Spinal cord (tissue), 10 donors: ENCODE data around the gene ATP6V1B1. TPM values are rescaled to one million over a fixed set of nuclear protein-coding genes. Genes with fewer than 3 reads are reported as not detected.

Experiments used
- DNase-seq, 6 donors: peaks; one replicate each; pipeline versions ENCODE4 v3.0.0 to v3.0.0-alpha.2; 2013 to 2015; ENCODE audit warnings: low spot score in 6 of 6, low read depth in 4 of 6
- H3K27ac ChIP-seq: one replicate; pipeline ENCODE4 v1.5.1; 2013; ENCODE audit warnings: low read depth, low read length, control low read depth
- H3K27me3 ChIP-seq: one replicate; pipeline ENCODE4 v1.6.1; 2013; ENCODE audit warnings: low read length; ENCODE audit not compliant: control insufficient read depth, insufficient read depth
- H3K36me3 ChIP-seq: one replicate; pipeline ENCODE4 v1.6.1; 2013; ENCODE audit warnings: low read length; ENCODE audit not compliant: control insufficient read depth, insufficient read depth
- H3K4me1 ChIP-seq: one replicate; pipeline ENCODE4 v1.6.1; 2013; ENCODE audit warnings: low read length; ENCODE audit not compliant: control insufficient read depth, insufficient read depth
- H3K4me3 ChIP-seq: one replicate; pipeline ENCODE4 v1.5.1; 2013; ENCODE audit warnings: low read depth, low read length, control low read depth
- H3K9me3 ChIP-seq: one replicate; pipeline ENCODE4 v1.6.1; 2013; ENCODE audit warnings: low read length; ENCODE audit not compliant: control insufficient read depth, insufficient read depth
- WGBS: methylation state at CpG from one replicate; pipeline ENCODE4 v1.1.5; 2013; ENCODE audit warnings: missing lambda C conversion rate; ENCODE audit not compliant: insufficient coverage; 5-methylcytosine and 5-hydroxymethylcytosine counted together
- polyA plus RNA-seq, 2 donors: library from polyadenylated mRNA; unstranded; fragments of 120-200 nt; gene quantifications; one replicate each; pipeline ENCODE4 v1.2.1, GENCODE V29; 2013; ENCODE audit not compliant: insufficient read length in 2 of 2
- total RNA-seq, 2 donors: library from RNA; depleted of rRNA in 1 of 2; stranded (reverse); fragments of 120-200 nt in 1 of 2; fragments of >200 nt in 1 of 2; gene quantifications; one replicate each; pipeline versions ENCODE4 v1.2.3 to v1.2.4, GENCODE V29; 2013 to 2014
- donor health status: healthy.

Gene ATP6V1B1
- total and polyA plus RNA-seq, 4 donors: 0.39 to 0.59 (median 0.40) TPM; not detected in 1

- DNase-seq: no peak
- Histone ChIP-seq H3K36me3 (no peaks in the 10 kb centered on the region), H3K27me3 (peaks cover 100% of the 10 kb centered on the region), H3K9me3 (no peaks in the 10 kb centered on the region), H3K27ac (no peak overlapping the region), H3K4me3 (no peak overlapping the region), H3K4me1 (peaks cover 19% of the 10 kb centered on the region)
- WGBS: 34% methylated on average over 6 of the region's 9 CpGs
Measured at GRCh38 chr2:70891572-70892357, 43.9 kb upstream of the ATP6V1B1 start.

GRCh38 chr2:70892750-70893149 is 43.0 kb upstream of the ATP6V1B1 start:
- peaks cover 100% of the 10 kb centered on the region for H3K27me3 ChIP-seq
- H3K27ac ChIP-seq: no peak overlapping the region
- WGBS: no CpG with 5 or more reads among the region's 5 CpGs

GRCh38 chr2:70893186-70893585 is 42.5 kb upstream of the ATP6V1B1 start:
- WGBS: no CpG with 5 or more reads among the region's 2 CpGs
- peaks cover 100% of the 10 kb centered on the region for H3K27me3 ChIP-seq
- peaks cover 18% of the 10 kb centered on the region for H3K4me1 ChIP-seq
- H3K27ac ChIP-seq: no peak overlapping the region
- H3K9me3 ChIP-seq: no peaks in the 10 kb centered on the region
- DNase-seq: no peak
- H3K4me3 ChIP-seq: no peak overlapping the region
- no peaks in the 10 kb centered on the region for H3K36me3 ChIP-seq

More at GRCh38 chr2:70892750-70893149, 43.0 kb upstream of the ATP6V1B1 start:
- Histone ChIP-seq H3K36me3 (no peaks in the 10 kb centered on the region), H3K9me3 (no peaks in the 10 kb centered on the region), H3K4me3 (no peak overlapping the region), H3K4me1 (peaks cover 21% of the 10 kb centered on the region)
- no peak for DNase-seq

GRCh38 chr2:70894765-70895164 is 40.9 kb upstream of the ATP6V1B1 start:
- H3K27ac ChIP-seq: no peak overlapping the region
- peaks cover 13% of the 10 kb centered on the region for H3K4me1 ChIP-seq
- H3K36me3 ChIP-seq: no peaks in the 10 kb centered on the region
- DNase-seq: no peak
- no peak overlapping the region for H3K4me3 ChIP-seq
- H3K9me3 ChIP-seq: no peaks in the 10 kb centered on the region
- H3K27me3 ChIP-seq: peaks cover 100% of the 10 kb centered on the region
- 54% methylated on average over 4 of the region's 4 CpGs for WGBS

- H3K27me3 ChIP-seq: peaks cover 100% of the 10 kb centered on the region
- WGBS: 63% methylated on average over 3 of the region's 3 CpGs
- H3K4me3 ChIP-seq: no peak overlapping the region
- H3K9me3 ChIP-seq: no peaks in the 10 kb centered on the region
- H3K36me3 ChIP-seq: no peaks in the 10 kb centered on the region
- H3K4me1 ChIP-seq: peaks cover 18% of the 10 kb centered on the region
- no peak for DNase-seq
- H3K27ac ChIP-seq: no peak overlapping the region
Measured at GRCh38 chr2:70895249-70895648, 40.5 kb upstream of the ATP6V1B1 start.

- no peak for DNase-seq
Measured at GRCh38 chr2:70895998-70896764, 39.5 kb upstream of the ATP6V1B1 start.

GRCh38 chr2:70896765-70897202 is 38.9 kb upstream of the ATP6V1B1 start:
- H3K4me1 ChIP-seq: peaks cover 32% of the 10 kb centered on the region
- peaks cover 100% of the 10 kb centered on the region for H3K27me3 ChIP-seq
- no peak overlapping the region for H3K27ac ChIP-seq
- no peaks in the 10 kb centered on the region for H3K36me3 ChIP-seq
- no peaks in the 10 kb centered on the region for H3K9me3 ChIP-seq
- no peak for DNase-seq
- no peak overlapping the region for H3K4me3 ChIP-seq
- 6% methylated on average over 14 of the region's 16 CpGs for WGBS

More at GRCh38 chr2:70895998-70896764, 39.5 kb upstream of the ATP6V1B1 start:
- H3K27ac ChIP-seq: no peak overlapping the region
- no peaks in the 10 kb centered on the region for H3K36me3 ChIP-seq
- H3K4me3 ChIP-seq: no peak overlapping the region
- H3K4me1 ChIP-seq: peaks cover 26% of the 10 kb centered on the region
- peaks cover 100% of the 10 kb centered on the region for H3K27me3 ChIP-seq
- 9% methylated on average over 21 of the region's 25 CpGs for WGBS
- no peaks in the 10 kb centered on the region for H3K9me3 ChIP-seq

GRCh38 chr2:70897203-70897976 is 38.3 kb upstream of the ATP6V1B1 start:
- Histone ChIP-seq H3K27me3 (peaks cover 100% of the 10 kb centered on the region), H3K36me3 (no peaks in the 10 kb centered on the region), H3K9me3 (no peaks in the 10 kb centered on the region), H3K27ac (no peak overlapping the region), H3K4me3 (no peak overlapping the region), H3K4me1 (peaks cover 36% of the 10 kb centered on the region)
- DNase-seq: no peak
- WGBS: 4% methylated on average over 30 of the region's 35 CpGs

GRCh38 chr2:70897977-70898226 is 37.8 kb upstream of the ATP6V1B1 start:
- Histone ChIP-seq H3K36me3 (no peaks in the 10 kb centered on the region), H3K27ac (no peak overlapping the region), H3K4me1 (peaks cover 36% of the 10 kb centered on the region), H3K27me3 (peaks cover 100% of the 10 kb centered on the region), H3K4me3 (no peak overlapping the region), H3K9me3 (no peaks in the 10 kb centered on the region)
- WGBS: 5% methylated on average over 5 of the region's 5 CpGs
- no peak for DNase-seq
